SK-N-SH treated with all-trans-retinoic acid at 6 μM for 48 hours (cell line): ENCODE results near the gene ARHGAP26.

Experiments used
- ATAC-seq: fragments of 200-7000 bp; cut with Tn5 transposase; 3 replicates; pipeline ENCODE4 v1.9.1; 2020; ENCODE audit warnings: mild to moderate bottlenecking, moderate library complexity
- ARNTL ChIP-seq: fragments of 450-650 bp; formaldehyde crosslinking; IDR thresholded peaks from 2 replicates; pipeline ENCODE4 v1.5.0; 2020; ENCODE audit warnings: low read depth, mild to moderate bottlenecking, moderate library complexity, borderline replicate concordance
- BACH2 ChIP-seq: fragments of 250-450 bp; sonication (Bioruptor Pico); IDR thresholded peaks from 2 replicates; pipeline ENCODE4 v1.9.0; 2021; ENCODE audit warnings: mild to moderate bottlenecking, borderline replicate concordance
- CSDC2 ChIP-seq: fragments of 250-450 bp; sonication (Bioruptor Pico); IDR thresholded peaks from 2 replicates; pipeline ENCODE4 v1.5.0; 2020; ENCODE audit warnings: mild to moderate bottlenecking, moderate library complexity
- CSRNP3 ChIP-seq: fragments of 250-450 bp; sonication (Bioruptor Pico); IDR thresholded peaks from 2 replicates; pipeline ENCODE4 v1.5.1; 2021; ENCODE audit warnings: mild to moderate bottlenecking, moderate library complexity
- ESRRG ChIP-seq: fragments of 250-450 bp; sonication (Bioruptor Pico); IDR thresholded peaks from 2 replicates; pipeline ENCODE4 v1.6.1; 2021; ENCODE audit warnings: mild to moderate bottlenecking
- GLIS3 ChIP-seq: fragments of 250-450 bp; sonication (Bioruptor Pico); IDR thresholded peaks from 2 replicates; pipeline ENCODE4 v1.5.0; 2020; ENCODE audit warnings: mild to moderate bottlenecking, moderate library complexity
- ISL1 ChIP-seq: fragments of 250-450 bp; sonication (Bioruptor Pico); IDR thresholded peaks from 2 replicates; pipeline ENCODE4 v2.1.2; 2022; ENCODE audit warnings: mild to moderate bottlenecking, moderate library complexity
- OSR1 ChIP-seq: fragments of 250-450 bp; sonication (Bioruptor Pico); IDR thresholded peaks from 2 replicates; pipeline ENCODE4 v1.8.0; 2022; ENCODE audit warnings: moderate library complexity, mild to moderate bottlenecking, inconsistent platforms
- PATZ1 ChIP-seq: fragments of 250-450 bp; sonication (Bioruptor Pico); IDR thresholded peaks from 2 replicates; pipeline ENCODE4 v1.8.0; 2020; ENCODE audit warnings: mild to moderate bottlenecking, moderate library complexity, borderline replicate concordance
- PPARA ChIP-seq: fragments of 250-450 bp; sonication (Bioruptor Pico); IDR thresholded peaks from 2 replicates; pipeline ENCODE4 v1.5.0; 2020; ENCODE audit warnings: mild to moderate bottlenecking, borderline replicate concordance
- RARB ChIP-seq: fragments of 250-450 bp; sonication (Bioruptor Pico); IDR thresholded peaks from 2 replicates; pipeline ENCODE4 v1.8.0; 2021; ENCODE audit warnings: mild to moderate bottlenecking, moderate library complexity
- SNAI2 ChIP-seq: fragments of 250-450 bp; sonication (Bioruptor Pico); IDR thresholded peaks from 2 replicates; pipeline ENCODE4 v1.5.0; 2020; ENCODE audit warnings: mild to moderate bottlenecking, moderate library complexity
- TCF4 ChIP-seq: fragments of 250-450 bp; sonication (Bioruptor Pico); IDR thresholded peaks from 2 replicates; pipeline ENCODE4 v1.8.0; 2021; ENCODE audit warnings: mild to moderate bottlenecking, moderate library complexity, borderline replicate concordance
- TOX ChIP-seq: fragments of 250-450 bp; sonication (Bioruptor Pico); IDR thresholded peaks from 2 replicates; pipeline ENCODE4 v1.8.0; 2021; ENCODE audit warnings: mild to moderate bottlenecking, moderate library complexity, borderline replicate concordance
- TSHZ2 ChIP-seq: fragments of 250-450 bp; sonication (Bioruptor Pico); IDR thresholded peaks from 2 replicates; pipeline ENCODE4 v1.5.0; 2020; ENCODE audit warnings: mild to moderate bottlenecking, moderate library complexity
- ZFP30 ChIP-seq: fragments of 450-650 bp; formaldehyde crosslinking; IDR thresholded peaks from 2 replicates; pipeline ENCODE4 v1.5.0; 2022; ENCODE audit warnings: mild to moderate bottlenecking, moderate library complexity
- ZNF70 ChIP-seq: fragments of 450-650 bp; formaldehyde crosslinking; IDR thresholded peaks from 2 replicates; pipeline ENCODE4 v1.5.0; 2020; ENCODE audit warnings: mild to moderate bottlenecking, moderate library complexity
- ZNF8 ChIP-seq: fragments of 450-650 bp; formaldehyde crosslinking; IDR thresholded peaks from 2 replicates; pipeline ENCODE4 v1.5.0; 2020; ENCODE audit warnings: mild to moderate bottlenecking, moderate library complexity
- TF ChIP-seq, protein P1 (sequence below): fragments of 250-450 bp; sonication (Bioruptor Pico); IDR thresholded peaks from 2 replicates; pipeline ENCODE4 v1.8.0; 2021; ENCODE audit warnings: low read depth, mild to moderate bottlenecking, moderate library complexity, borderline replicate concordance
- TF ChIP-seq, protein P2 (sequence below): fragments of 250-450 bp; sonication (Bioruptor Pico); IDR thresholded peaks from 2 replicates; pipeline ENCODE4 v1.5.1; 2020; ENCODE audit warnings: low read depth, mild to moderate bottlenecking, moderate library complexity

Gene ARHGAP26

DNA sequence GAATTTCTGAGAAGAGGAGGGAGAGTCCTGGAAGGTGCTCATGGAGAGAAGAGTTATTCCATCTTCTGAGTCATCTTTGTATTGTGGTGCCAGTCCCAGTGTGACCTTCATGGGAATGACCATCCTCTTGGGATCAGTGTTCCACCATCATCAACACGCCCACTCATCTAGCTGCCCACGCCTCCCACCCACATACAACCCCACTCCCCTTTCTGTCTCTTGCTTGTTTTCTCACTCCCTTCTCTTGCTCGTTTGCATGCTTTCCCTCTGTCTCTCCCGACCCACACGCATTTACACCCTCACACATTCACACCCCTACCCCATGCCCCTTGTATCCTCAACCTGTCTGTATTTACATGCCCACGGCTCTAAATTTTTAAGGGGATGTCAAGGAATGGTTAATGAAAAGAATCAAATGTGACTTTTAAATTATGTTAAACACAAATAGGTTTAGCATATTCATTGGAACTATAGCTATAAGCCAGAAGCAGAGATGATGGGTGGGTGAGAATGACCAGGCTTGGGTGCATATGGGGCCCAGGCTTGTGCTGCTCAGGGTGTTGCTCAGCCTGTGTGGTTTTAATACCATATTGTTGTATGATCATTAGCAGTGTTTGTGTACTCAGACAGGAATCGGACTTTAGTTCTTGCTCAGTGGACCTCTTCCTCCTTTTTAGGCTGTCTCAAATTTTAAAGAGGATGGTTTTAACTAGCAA lies 160.4 kb downstream of the ARHGAP26 start (continued):
- TF ChIP-seq ZNF70 (CRISPR knock-in tag) (no peak), OSR1 (no peak)

- no peak for ATAC-seq
- TF ChIP-seq PPARA (CRISPR knock-in tag) (no peak), ESRRG (CRISPR knock-in tag) (no peak), CSDC2 (no peak), GLIS3 (CRISPR knock-in tag) (no peak), ARNTL (CRISPR knock-in tag) (no peak), ISL1 (CRISPR knock-in tag) (no peak), OSR1 (no peak), CSRNP3 (CRISPR knock-in tag) (no peak), ZNF8 (CRISPR knock-in tag) (no peak), TSHZ2 (CRISPR knock-in tag) (no peak), ZFP30 (CRISPR knock-in tag) (no peak), SNAI2 (CRISPR knock-in tag) (no peak), BACH2 (CRISPR knock-in tag) (no peak)
- TF ChIP-seq, protein P1, sequence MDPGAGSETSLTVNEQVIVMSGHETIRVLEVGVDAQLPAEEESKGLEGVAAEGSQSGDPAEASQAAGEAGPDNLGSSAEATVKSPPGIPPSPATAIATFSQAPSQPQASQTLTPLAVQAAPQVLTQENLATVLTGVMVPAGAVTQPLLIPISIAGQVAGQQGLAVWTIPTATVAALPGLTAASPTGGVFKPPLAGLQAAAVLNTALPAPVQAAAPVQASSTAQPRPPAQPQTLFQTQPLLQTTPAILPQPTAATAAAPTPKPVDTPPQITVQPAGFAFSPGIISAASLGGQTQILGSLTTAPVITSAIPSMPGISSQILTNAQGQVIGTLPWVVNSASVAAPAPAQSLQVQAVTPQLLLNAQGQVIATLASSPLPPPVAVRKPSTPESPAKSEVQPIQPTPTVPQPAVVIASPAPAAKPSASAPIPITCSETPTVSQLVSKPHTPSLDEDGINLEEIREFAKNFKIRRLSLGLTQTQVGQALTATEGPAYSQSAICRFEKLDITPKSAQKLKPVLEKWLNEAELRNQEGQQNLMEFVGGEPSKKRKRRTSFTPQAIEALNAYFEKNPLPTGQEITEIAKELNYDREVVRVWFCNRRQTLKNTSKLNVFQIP (CRISPR knock-in tag): no peak
- TF ChIP-seq, protein P2, sequence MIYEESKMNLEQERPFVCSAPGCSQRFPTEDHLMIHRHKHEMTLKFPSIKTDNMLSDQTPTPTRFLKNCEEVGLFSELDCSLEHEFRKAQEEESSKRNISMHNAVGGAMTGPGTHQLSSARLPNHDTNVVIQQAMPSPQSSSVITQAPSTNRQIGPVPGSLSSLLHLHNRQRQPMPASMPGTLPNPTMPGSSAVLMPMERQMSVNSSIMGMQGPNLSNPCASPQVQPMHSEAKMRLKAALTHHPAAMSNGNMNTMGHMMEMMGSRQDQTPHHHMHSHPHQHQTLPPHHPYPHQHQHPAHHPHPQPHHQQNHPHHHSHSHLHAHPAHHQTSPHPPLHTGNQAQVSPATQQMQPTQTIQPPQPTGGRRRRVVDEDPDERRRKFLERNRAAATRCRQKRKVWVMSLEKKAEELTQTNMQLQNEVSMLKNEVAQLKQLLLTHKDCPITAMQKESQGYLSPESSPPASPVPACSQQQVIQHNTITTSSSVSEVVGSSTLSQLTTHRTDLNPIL (CRISPR knock-in tag): no peak
- TF ChIP-seq, all 23 proteins: peak for 0
These were observed 161.9 kb downstream of the ARHGAP26 start for GRCh38 chr5:142931896-142932686.

- TF ChIP-seq ZNF70 (CRISPR knock-in tag): peak; percentile 97
- no peak for TF ChIP-seq ESRRG (CRISPR knock-in tag)
- TF ChIP-seq, all 23 proteins: peak for 1
- ATAC-seq: no peak
These were observed 164.0 kb downstream of the ARHGAP26 start for GRCh38 chr5:142934051-142934762.

DNA sequence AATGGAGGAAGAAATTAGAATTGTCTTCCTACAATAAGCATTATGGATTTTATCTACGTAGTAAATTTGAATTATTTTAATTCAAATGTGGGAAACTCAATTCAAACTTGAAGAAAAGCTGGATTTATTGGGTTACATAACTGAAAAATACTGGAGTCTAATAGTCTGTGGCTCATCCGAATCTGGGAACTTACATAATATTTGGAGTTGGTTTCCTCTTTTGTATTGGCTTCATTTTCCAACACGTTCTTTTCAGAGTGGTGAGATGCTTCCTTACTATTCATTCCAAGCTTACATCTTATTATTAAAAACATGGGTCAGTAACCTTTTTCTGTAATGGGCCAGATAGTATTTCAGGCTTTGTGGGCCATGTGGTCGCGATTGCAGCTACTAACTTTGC lies 164.8 kb downstream of the ARHGAP26 start:
- ATAC-seq: no peak
- TF ChIP-seq RARB (CRISPR knock-in tag) (no peak), GLIS3 (CRISPR knock-in tag) (no peak), PATZ1 (CRISPR knock-in tag) (no peak), SNAI2 (CRISPR knock-in tag) (no peak), TOX (no peak), ZNF70 (CRISPR knock-in tag) (no peak), CSDC2 (no peak), TCF4 (CRISPR knock-in tag) (no peak), CSRNP3 (CRISPR knock-in tag) (no peak), ZFP30 (CRISPR knock-in tag) (no peak)
- TF ChIP-seq, protein P1 (CRISPR knock-in tag): no peak
